Mononuclear cell (primary cell): Measurements from ENCODE around the gene LCA5L. TPM values are rescaled to one million over a fixed set of nuclear protein-coding genes. Genes with fewer than 3 reads are reported as not detected.

Experiments used
- H3K27me3 ChIP-seq: 2 replicates; pipeline ENCODE4 v1.6.0; 2011; ENCODE audit warnings: low read length, control low read depth; ENCODE audit not compliant: insufficient read depth
- H3K4me1 ChIP-seq: 2 replicates; pipeline ENCODE4 v1.5.1; 2011; ENCODE audit warnings: mild to moderate bottlenecking, low read length, control low read depth; ENCODE audit not compliant: insufficient read depth
- H3K4me3 ChIP-seq: 2 replicates; pipeline ENCODE4 v1.5.1; 2011; ENCODE audit warnings: mild to moderate bottlenecking, low read length, moderate library complexity
- H3K9me3 ChIP-seq: 2 replicates; pipeline ENCODE4 v1.5.1; 2011; ENCODE audit warnings: low read depth, mild to moderate bottlenecking, control low read depth, low read length
- total RNA-seq: library from RNA; depleted of rRNA; stranded (reverse); fragments of >200 nt; gene quantifications from one replicate; pipeline ENCODE4 v1.2.3, GENCODE V29; 2012

LCA5L gene
- total RNA-seq, 1 donor: not detected

GRCh38 chr21:39362733-39363132, 82.8 kb downstream of the LCA5L start:
- peaks cover 10% of the 10 kb centered on the region for H3K4me1 ChIP-seq
- no peaks in the 10 kb centered on the region for H3K27me3 ChIP-seq
- no peaks in the 10 kb centered on the region for H3K9me3 ChIP-seq
- H3K4me3 ChIP-seq: no peak overlapping the region

- peaks cover 10% of the 10 kb centered on the region for H3K4me1 ChIP-seq
- no peaks in the 10 kb centered on the region for H3K9me3 ChIP-seq
- no peak overlapping the region for H3K4me3 ChIP-seq
- no peaks in the 10 kb centered on the region for H3K27me3 ChIP-seq
Measured at GRCh38 chr21:39359382-39359781, 86.2 kb downstream of the LCA5L start.

Other genes with a start within 250 kb of the LCA5L start
- gene BRWD1, start 132.1 kb downstream of the LCA5L start, total RNA-seq: 188 TPM
- gene HMGN1, start 96.7 kb downstream of the LCA5L start, total RNA-seq: 162 TPM
- not detected for gene SH3BGR, start 6.2 kb upstream of the LCA5L start, total RNA-seq
- not detected for gene B3GALT5, start 167.2 kb upstream of the LCA5L start, total RNA-seq